Measurements from ENCODE around the gene USP9X. TPM values are rescaled to one million over a fixed set of nuclear protein-coding genes. Genes with fewer than 3 reads are reported as not detected.
A peak's percentile ranks its signal among the peaks of the same experiment; 100 is the strongest.
"Not testable (repeated sequence)": the region's sequence is repeated elsewhere in the genome, so short reads cannot be mapped to it uniquely, and the experiment has no call there.

The USP9X gene
- 75.9 and 89.6 TPM in 2 replicates for total RNA-seq (2014; rRNA removed; shearing (Covaris generic))

GRCh38 chrX:41084893-41085511 is at the start of gene USP9X:
Gene USP9X (plus strand): TSS chrX:41085445. CDS start chrX:41123629, 38,184 bp downstream.
- peak; percentile 70 for DNase-seq (ENCODE audit: low spot score)

- no peak for DNase-seq (ENCODE audit: low spot score)
Measured at GRCh38 chrX:41035582-41035981, 49.7 kb upstream of the USP9X start.

GRCh38 chrX:41036668-41037326 is 48.4 kb upstream of the USP9X start:
- DNase-seq (ENCODE audit: low spot score): no peak

- DNase-seq (ENCODE audit: low spot score): no peak
Measured at GRCh38 chrX:41043196-41043595, 42.0 kb upstream of the USP9X start.

GRCh38 chrX:41043674-41044345 is 41.4 kb upstream of the USP9X start:
- no peak for DNase-seq (ENCODE audit: low spot score)

GRCh38 chrX:41045960-41046567 is 39.2 kb upstream of the USP9X start:
- no peak for DNase-seq (ENCODE audit: low spot score)

- DNase-seq (ENCODE audit: low spot score): no peak
Measured at GRCh38 chrX:41047878-41048534, 37.2 kb upstream of the USP9X start.

GRCh38 chrX:41050359-41050758 is 34.9 kb upstream of the USP9X start:
- DNase-seq (ENCODE audit: low spot score): no peak

GRCh38 chrX:41051288-41051687 is 34.0 kb upstream of the USP9X start:
- DNase-seq (ENCODE audit: low spot score): peak; percentile 26

GRCh38 chrX:41055740-41056139 is 29.5 kb upstream of the USP9X start:
- DNase-seq (ENCODE audit: low spot score): no peak

- not testable (repeated sequence) for DNase-seq (ENCODE audit: low spot score)
Measured at GRCh38 chrX:41063276-41063675, 22.0 kb upstream of the USP9X start.

- peak; percentile 26 for DNase-seq (ENCODE audit: low spot score)
Measured at GRCh38 chrX:41064018-41064417, 21.2 kb upstream of the USP9X start.

GRCh38 chrX:41066391-41066790 is 18.9 kb upstream of the USP9X start:
- DNase-seq (ENCODE audit: low spot score): no peak

GRCh38 chrX:41066969-41067368 is 18.3 kb upstream of the USP9X start:
- no peak for DNase-seq (ENCODE audit: low spot score)

GRCh38 chrX:41067721-41068120 is 17.5 kb upstream of the USP9X start:
- DNase-seq (ENCODE audit: low spot score): no peak

- no peak for DNase-seq (ENCODE audit: low spot score)
Measured at GRCh38 chrX:41076742-41077141, 8.5 kb upstream of the USP9X start.

- DNase-seq (ENCODE audit: low spot score): no peak
Measured at GRCh38 chrX:41081821-41082220, 3.4 kb upstream of the USP9X start.

- no peak for DNase-seq (ENCODE audit: low spot score)
Measured at GRCh38 chrX:41082783-41083182, 2.5 kb upstream of the USP9X start.

GRCh38 chrX:41084044-41084892 is 977 bp upstream of the USP9X start:
- peak; percentile 93 for DNase-seq (ENCODE audit: low spot score)

GRCh38 chrX:41085512-41085877 is 250 bp downstream of the USP9X start:
- peak; percentile 10 for DNase-seq (ENCODE audit: low spot score)
